ENCODE results near the gene PTPA. TPM values are rescaled to one million over a fixed set of nuclear protein-coding genes. Genes with fewer than 3 reads are reported as not detected.

Gene PTPA
- total RNA-seq, 4 donors from 2014 or later = 48.7 to 65.7 (median 51.9) TPM

DNA sequence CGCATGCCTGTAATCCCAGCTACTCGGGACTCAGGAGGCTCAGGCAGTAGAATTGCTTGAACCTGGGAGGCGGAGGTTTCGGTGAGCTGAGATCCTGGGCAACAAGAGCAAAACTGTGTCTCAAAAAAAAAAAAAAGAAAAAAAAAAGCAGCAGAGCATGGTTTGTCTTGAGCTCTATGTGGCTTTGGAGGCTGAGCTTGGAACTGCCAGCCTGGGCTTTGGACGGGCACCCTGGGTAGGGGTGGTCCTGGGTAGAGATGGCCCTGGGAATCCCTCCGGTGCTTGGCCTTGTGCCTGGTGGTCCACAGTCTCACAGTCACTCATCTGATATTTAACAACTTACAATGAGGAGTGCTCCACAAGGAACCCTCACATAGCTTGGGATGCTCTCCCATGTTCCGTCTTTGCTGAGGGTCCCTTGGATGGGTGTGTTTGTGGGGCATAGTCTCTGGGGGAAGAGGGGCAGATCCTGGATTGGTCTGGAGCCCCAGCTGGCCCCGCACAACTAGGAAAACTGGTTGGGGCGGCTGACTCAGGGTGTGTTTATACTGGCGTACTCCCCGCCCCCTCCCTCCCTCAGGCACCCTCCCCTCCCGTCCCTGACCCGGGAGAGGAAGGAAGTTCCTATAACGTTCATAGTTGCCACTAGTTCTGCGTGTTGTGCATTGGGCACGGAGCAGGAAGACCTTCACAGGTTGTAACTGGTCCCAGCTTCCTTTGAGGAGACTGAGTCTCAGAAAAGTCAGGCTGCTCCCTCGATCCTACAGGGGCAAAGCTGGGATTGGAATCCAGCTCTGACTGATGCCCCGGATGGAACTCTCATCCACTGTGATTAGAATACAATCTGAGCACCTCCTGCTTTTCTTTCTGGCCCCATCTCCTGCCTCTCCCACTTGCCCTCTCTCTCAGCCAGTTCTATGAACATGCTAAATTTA lies 55.7 kb downstream of the PTPA start:
- Histone ChIP-seq H3K27me3 (no peaks in the 10 kb centered on the region), H3K36me3 (no peaks in the 10 kb centered on the region), H3K4me3 (peak overlapping the region in 2 of 4 donors; percentile 30 to 46), H3K27ac (peak overlapping the region; percentile 47 to 87 (median 70)), H3K9me3 (no peaks in the 10 kb centered on the region), H3K4me1 (peaks cover 0 to 19% (median 2%) of the 10 kb centered on the region in 4 donors)
- DNase-seq = peak; percentile 37 to 86 (median 83)
- TF ChIP-seq POLR2A (IDR thresholded peaks at IDR 0.05) = peak in 1 of 2 donors; percentile 16
- no peak for TF ChIP-seq CTCF (IDR thresholded peaks at IDR 0.05)

GRCh38 chr9:129170229-129170628 lies 59.0 kb downstream of the PTPA start:
- H3K9me3 ChIP-seq = no peaks in the 10 kb centered on the region
- TF ChIP-seq CTCF (IDR thresholded peaks at IDR 0.05) = no peak
- no peak for TF ChIP-seq POLR2A (IDR thresholded peaks at IDR 0.05)
- no peak overlapping the region for H3K27ac ChIP-seq
- no peak overlapping the region for H3K4me3 ChIP-seq
- H3K36me3 ChIP-seq = no peaks in the 10 kb centered on the region
- DNase-seq = no peak
- peaks cover 0 to 31% (median 6%) of the 10 kb centered on the region in 4 donors for H3K4me1 ChIP-seq
- no peaks in the 10 kb centered on the region for H3K27me3 ChIP-seq

DNA sequence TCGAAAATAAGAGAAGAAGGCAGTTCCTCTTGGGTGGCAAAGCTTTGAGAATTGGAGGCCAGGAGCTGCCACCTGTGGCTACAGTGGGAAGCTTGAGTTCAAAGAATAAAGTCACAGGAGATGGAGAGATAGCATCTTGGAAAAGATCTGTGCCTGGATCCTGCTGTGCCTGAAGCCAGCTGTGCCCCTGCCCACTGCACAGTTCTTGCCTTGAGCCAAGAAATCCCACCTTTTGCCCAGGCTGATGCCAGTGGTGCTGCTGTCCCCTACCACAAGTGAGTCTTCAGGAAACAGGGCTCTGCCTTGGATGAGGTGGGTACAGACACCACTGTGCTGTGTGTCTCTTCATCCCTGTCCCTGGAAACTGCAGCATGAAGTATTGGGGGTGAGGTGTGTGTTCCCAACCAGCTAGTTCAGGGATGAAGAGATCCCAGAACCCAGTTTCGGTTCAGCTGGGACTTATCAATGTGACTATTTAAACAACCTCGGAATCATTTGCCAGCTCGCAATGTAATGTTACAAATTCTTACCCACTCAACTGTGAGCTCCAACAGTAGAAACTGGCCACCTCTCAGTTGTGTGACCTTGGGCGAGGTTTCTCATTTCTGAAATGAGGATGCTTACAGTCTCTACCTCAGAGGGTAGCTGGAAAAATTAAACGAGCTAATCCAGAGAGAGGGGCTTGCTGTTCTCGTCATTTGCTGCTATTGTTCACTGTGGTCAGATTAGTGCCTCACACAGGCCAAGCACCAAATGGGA lies 61.0 kb downstream of the PTPA start:
- Histone ChIP-seq H3K27me3 (no peaks in the 10 kb centered on the region), H3K27ac (no peak overlapping the region), H3K36me3 (no peaks in the 10 kb centered on the region), H3K9me3 (no peaks in the 10 kb centered on the region), H3K4me3 (no peak overlapping the region), H3K4me1 (peaks cover 0 to 23% (median 8%) of the 10 kb centered on the region in 4 donors)
- no peak for TF ChIP-seq CTCF (IDR thresholded peaks at IDR 0.05)
- TF ChIP-seq POLR2A (IDR thresholded peaks at IDR 0.05) = no peak
- no peak for DNase-seq

- no peaks in the 10 kb centered on the region for H3K36me3 ChIP-seq
- peak in 1 of 3 donors; percentile 48 for DNase-seq
- H3K9me3 ChIP-seq = no peaks in the 10 kb centered on the region
- TF ChIP-seq CTCF (IDR thresholded peaks at IDR 0.05) = no peak
- TF ChIP-seq POLR2A (IDR thresholded peaks at IDR 0.05) = no peak
- H3K27me3 ChIP-seq = no peaks in the 10 kb centered on the region
- H3K4me1 ChIP-seq = peaks cover 0 to 17% (median 8%) of the 10 kb centered on the region in 4 donors
- no peak overlapping the region for H3K4me3 ChIP-seq
- no peak overlapping the region for H3K27ac ChIP-seq
These were observed 61.6 kb downstream of the PTPA start for GRCh38 chr9:129172816-129173215.

GRCh38 chr9:129173296-129174101 lies 62.3 kb downstream of the PTPA start:
- peak overlapping the region; percentile 48 to 96 (median 76) for H3K4me3 ChIP-seq
- H3K27me3 ChIP-seq = no peaks in the 10 kb centered on the region
- no peak for TF ChIP-seq CTCF (IDR thresholded peaks at IDR 0.05)
- TF ChIP-seq POLR2A (IDR thresholded peaks at IDR 0.05) = no peak
- peak overlapping the region; percentile 81 to 98 (median 94) for H3K27ac ChIP-seq
- DNase-seq = no peak
- no peaks in the 10 kb centered on the region for H3K9me3 ChIP-seq
- peaks cover under 1 to 19% (median 9%) of the 10 kb centered on the region in 4 donors for H3K4me1 ChIP-seq
- H3K36me3 ChIP-seq = no peaks in the 10 kb centered on the region

Measured in Peyer's patch (tissue), 4 donors.